ENCODE results near the gene LBR.

LBR gene

DNA sequence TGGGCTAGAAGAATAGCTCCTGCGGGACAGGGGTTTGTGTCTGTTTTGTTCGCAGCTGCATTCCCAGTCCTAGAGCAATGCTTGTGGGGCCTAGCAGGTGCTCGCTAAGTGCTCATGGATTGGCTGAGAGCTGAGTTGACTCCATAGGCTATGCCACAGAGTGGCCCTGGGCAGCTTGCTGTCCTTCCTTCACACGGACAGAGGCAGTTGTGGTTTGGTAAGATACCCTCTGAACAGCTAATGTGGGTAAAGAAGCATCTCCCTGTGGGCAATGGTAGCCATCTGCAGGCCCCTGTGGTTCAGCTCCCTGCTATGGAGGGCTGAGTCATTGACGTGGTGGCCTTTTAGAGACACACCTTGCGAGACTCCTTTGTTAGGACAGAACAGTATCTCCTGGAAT lies 23.5 kb upstream of the LBR start:
- H3K4me1 Mint-ChIP-seq, result peaks cover 37% of the 10 kb centered on the region
- H3K27me3 Mint-ChIP-seq (ENCODE audit: low read depth, poor library complexity), result no peaks in the 10 kb centered on the region
- H3K27ac Mint-ChIP-seq, result no peak overlapping the region
- no peak for DNase-seq
- no peak overlapping the region for H3K4me3 Mint-ChIP-seq
- TF ChIP-seq, protein P1, sequence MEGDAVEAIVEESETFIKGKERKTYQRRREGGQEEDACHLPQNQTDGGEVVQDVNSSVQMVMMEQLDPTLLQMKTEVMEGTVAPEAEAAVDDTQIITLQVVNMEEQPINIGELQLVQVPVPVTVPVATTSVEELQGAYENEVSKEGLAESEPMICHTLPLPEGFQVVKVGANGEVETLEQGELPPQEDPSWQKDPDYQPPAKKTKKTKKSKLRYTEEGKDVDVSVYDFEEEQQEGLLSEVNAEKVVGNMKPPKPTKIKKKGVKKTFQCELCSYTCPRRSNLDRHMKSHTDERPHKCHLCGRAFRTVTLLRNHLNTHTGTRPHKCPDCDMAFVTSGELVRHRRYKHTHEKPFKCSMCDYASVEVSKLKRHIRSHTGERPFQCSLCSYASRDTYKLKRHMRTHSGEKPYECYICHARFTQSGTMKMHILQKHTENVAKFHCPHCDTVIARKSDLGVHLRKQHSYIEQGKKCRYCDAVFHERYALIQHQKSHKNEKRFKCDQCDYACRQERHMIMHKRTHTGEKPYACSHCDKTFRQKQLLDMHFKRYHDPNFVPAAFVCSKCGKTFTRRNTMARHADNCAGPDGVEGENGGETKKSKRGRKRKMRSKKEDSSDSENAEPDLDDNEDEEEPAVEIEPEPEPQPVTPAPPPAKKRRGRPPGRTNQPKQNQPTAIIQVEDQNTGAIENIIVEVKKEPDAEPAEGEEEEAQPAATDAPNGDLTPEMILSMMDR (IDR thresholded peaks at IDR 0.05), result no peak
- H3K9me3 Mint-ChIP-seq, result peaks cover 4% of the 10 kb centered on the region
- no peaks in the 10 kb centered on the region for H3K36me3 Mint-ChIP-seq (ENCODE audit: low read depth)

DNA sequence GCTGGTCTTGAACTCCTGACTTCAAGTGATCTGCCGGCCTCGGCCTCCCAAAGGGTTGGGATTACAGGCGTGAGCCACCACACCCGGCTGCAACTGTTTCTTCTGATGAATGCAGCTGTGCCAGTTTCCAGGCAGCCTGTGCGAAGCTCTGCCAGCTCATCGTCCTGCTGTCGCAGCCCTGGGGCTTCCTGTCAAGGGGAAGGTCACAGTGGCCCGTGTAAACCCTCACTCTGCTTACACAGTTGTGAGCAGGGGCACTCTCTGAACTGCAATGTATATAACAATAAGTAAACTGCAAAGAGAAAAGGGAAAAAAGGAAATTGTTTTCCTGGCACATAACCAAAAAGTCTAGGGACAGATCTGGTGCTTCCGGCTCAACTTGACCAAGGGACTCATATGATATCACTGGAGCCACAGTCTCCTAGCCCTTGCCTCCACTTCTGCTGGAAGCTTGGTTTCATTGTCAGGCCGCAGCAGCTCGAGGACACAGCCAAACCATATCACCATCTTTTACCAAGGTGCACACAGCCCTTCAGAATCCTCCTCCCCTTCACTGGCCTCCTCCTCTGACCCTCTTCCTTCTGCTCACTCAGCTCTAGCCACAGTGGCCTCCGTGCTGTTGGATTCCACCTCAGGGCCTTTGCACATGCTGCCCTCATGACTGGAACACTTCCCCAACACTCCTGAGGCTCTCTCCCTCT lies 22.8 kb upstream of the LBR start:
- H3K27me3 Mint-ChIP-seq (ENCODE audit: low read depth, poor library complexity), result no peaks in the 10 kb centered on the region
- DNase-seq, result no peak
- H3K4me3 Mint-ChIP-seq, result no peak overlapping the region
- peaks cover 4% of the 10 kb centered on the region for H3K9me3 Mint-ChIP-seq
- TF ChIP-seq, protein P1 (IDR thresholded peaks at IDR 0.05), result no peak
- H3K36me3 Mint-ChIP-seq (ENCODE audit: low read depth), result no peaks in the 10 kb centered on the region
- H3K4me1 Mint-ChIP-seq, result peaks cover 44% of the 10 kb centered on the region
- H3K27ac Mint-ChIP-seq, result no peak overlapping the region

DNA sequence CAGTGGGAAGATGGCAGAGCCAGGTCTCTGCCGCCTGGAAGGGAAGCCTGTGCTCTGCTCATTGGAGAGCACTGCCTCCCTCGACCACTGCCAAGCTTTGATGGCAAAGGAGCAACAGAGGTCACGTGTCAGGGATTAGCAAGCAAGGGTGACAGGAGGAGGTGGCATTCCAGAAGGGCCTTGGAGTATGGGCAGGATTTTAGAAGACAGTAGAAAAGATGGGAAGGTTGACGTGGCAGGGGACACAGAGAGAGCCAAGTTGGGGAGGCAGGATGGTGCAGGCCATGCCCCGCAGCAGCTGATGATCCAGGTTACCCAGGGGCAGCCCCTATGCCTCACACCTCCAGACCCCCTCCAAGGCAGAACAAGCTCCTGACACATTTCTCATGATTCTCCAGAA lies 21.9 kb upstream of the LBR start:
- H3K27ac Mint-ChIP-seq, result no peak overlapping the region
- TF ChIP-seq, protein P1 (IDR thresholded peaks at IDR 0.05), result no peak
- peaks cover 43% of the 10 kb centered on the region for H3K4me1 Mint-ChIP-seq
- no peaks in the 10 kb centered on the region for H3K27me3 Mint-ChIP-seq (ENCODE audit: low read depth, poor library complexity)
- no peak for DNase-seq
- H3K36me3 Mint-ChIP-seq (ENCODE audit: low read depth), result no peaks in the 10 kb centered on the region
- H3K4me3 Mint-ChIP-seq, result no peak overlapping the region
- H3K9me3 Mint-ChIP-seq, result peaks cover under 1% of the 10 kb centered on the region

DNA sequence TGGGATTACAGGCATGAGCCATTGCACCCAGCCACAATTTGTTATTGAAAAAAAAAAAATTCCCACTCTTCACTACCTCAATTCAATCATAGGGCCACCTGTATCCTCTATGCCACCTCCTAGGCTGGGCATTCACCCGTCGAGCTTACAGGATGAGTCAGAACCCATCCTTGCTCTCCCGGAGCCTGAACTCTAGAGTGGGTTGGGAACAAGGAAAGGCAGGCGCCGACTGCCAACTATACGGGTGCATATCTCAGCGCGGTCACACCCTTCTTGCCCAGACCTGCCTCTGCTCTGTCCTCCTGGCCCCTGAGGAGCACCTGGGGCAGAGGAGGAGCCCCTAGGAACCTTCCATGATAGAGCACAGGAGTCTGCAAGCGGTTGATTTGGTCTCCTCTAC lies 21.4 kb upstream of the LBR start:
- H3K27ac Mint-ChIP-seq, result peak overlapping the region; percentile 39
- H3K4me1 Mint-ChIP-seq, result peaks cover 39% of the 10 kb centered on the region
- no peak overlapping the region for H3K4me3 Mint-ChIP-seq

DNA sequence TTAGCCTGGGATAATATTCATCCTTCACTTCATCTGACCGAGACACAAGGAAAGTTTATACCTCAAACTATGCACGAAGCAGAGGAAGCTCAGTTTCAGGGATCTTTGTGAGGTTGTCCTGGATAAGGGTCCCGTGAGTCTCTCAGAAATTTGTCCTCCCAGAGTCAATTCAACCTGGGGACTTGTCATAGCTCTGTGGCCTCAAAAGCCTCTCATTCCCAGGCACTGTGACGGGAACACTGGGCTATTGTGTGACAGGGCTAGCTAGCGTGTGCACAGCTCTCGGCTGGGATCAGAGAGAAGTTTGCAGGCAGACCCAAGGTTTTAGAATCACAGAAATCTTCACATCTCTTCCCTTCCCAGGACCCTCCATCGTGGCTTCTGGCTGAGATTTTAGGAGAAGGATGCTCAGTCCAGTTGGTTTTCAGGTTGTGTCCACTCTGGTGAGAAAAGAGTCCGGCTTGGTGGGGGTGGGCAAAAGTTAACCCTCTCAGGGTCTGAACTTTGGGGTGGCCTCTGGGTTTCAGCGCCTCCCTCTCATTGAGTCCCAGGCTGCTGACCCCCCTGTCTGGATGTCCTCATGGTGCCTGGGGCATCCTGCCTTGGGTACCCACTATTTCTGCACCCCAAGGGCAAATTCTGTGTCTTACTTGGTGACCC lies 20.4 kb upstream of the LBR start:
- no peaks in the 10 kb centered on the region for H3K27me3 Mint-ChIP-seq (ENCODE audit: low read depth, poor library complexity)
- no peaks in the 10 kb centered on the region for H3K36me3 Mint-ChIP-seq (ENCODE audit: low read depth)
- H3K4me3 Mint-ChIP-seq, result no peak overlapping the region
- no peak for DNase-seq
- H3K9me3 Mint-ChIP-seq, result no peaks in the 10 kb centered on the region
- H3K27ac Mint-ChIP-seq, result no peak overlapping the region
- TF ChIP-seq, protein P1 (IDR thresholded peaks at IDR 0.05), result no peak
- H3K4me1 Mint-ChIP-seq, result peaks cover 41% of the 10 kb centered on the region

More for the DNA sequence above, 21.4 kb upstream of the LBR start:
- H3K9me3 Mint-ChIP-seq, result no peaks in the 10 kb centered on the region
- TF ChIP-seq, protein P1 (IDR thresholded peaks at IDR 0.05), result no peak
- DNase-seq, result no peak
- no peaks in the 10 kb centered on the region for H3K36me3 Mint-ChIP-seq (ENCODE audit: low read depth)
- H3K27me3 Mint-ChIP-seq (ENCODE audit: low read depth, poor library complexity), result no peaks in the 10 kb centered on the region

DNA sequence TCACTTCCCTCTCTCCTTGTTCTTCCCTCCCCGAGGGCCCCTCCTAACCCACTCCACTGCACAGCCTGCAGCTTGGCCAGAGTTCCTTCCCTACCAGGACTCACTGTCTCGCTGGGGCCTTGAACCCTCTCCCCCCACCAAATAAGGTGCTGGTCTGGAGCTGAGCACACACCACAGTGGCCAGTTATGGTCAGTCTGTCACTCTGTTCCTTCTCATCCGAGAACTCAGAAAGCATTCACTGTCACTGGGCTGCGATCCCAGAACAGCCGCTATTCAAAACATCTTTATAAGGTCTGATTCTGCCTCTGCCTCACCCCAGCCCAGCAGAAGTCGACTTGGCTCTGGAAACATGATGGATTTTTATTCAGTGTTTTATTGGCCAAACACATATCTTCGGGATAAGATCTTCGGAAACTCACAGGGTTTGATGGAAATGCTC lies 19.8 kb upstream of the LBR start:
- no peaks in the 10 kb centered on the region for H3K27me3 Mint-ChIP-seq (ENCODE audit: low read depth, poor library complexity)
- TF ChIP-seq, protein P1 (IDR thresholded peaks at IDR 0.05), result no peak
- H3K36me3 Mint-ChIP-seq (ENCODE audit: low read depth), result no peaks in the 10 kb centered on the region
- no peak overlapping the region for H3K27ac Mint-ChIP-seq
- no peak for DNase-seq
- no peak overlapping the region for H3K4me3 Mint-ChIP-seq
- peaks cover 47% of the 10 kb centered on the region for H3K4me1 Mint-ChIP-seq
- H3K9me3 Mint-ChIP-seq, result no peaks in the 10 kb centered on the region
